ENCODE results near the gene EML4. TPM values are rescaled to one million over a fixed set of nuclear protein-coding genes. Genes with fewer than 3 reads are reported as not detected.

EML4 gene
- total and polyA plus RNA-seq, 2 of the 13 experiments (the other 11 are each of a cell fraction or from before 2014, with no cell fraction given): 243 to 476 TPM

GRCh38 chr2:42127425-42128424 lies 41.4 kb upstream of the EML4 start (continued):
- TF ChIP-seq, protein P1, sequence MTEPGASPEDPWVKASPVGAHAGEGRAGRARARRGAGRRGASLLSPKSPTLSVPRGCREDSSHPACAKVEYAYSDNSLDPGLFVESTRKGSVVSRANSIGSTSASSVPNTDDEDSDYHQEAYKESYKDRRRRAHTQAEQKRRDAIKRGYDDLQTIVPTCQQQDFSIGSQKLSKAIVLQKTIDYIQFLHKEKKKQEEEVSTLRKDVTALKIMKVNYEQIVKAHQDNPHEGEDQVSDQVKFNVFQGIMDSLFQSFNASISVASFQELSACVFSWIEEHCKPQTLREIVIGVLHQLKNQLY (CRISPR knock-in tag; IDR thresholded peaks at IDR 0.05): peak; percentile 80
- TF ChIP-seq TCF7L2 (IDR thresholded peaks at IDR 0.05; ENCODE audit: low read depth, low read length): no peak
- TF ChIP-seq GZF1 (CRISPR knock-in tag; IDR thresholded peaks at IDR 0.05): no peak; the same call in 1 of the 2 replicates
- TF ChIP-seq ZNF44 (CRISPR knock-in tag; IDR thresholded peaks at IDR 0.05): no peak
- no peak for TF ChIP-seq XBP1 (CRISPR knock-in tag; IDR thresholded peaks at IDR 0.05)
- no peak for TF ChIP-seq MAFG (CRISPR knock-in tag; IDR thresholded peaks at IDR 0.05)
- TF ChIP-seq, protein P2, sequence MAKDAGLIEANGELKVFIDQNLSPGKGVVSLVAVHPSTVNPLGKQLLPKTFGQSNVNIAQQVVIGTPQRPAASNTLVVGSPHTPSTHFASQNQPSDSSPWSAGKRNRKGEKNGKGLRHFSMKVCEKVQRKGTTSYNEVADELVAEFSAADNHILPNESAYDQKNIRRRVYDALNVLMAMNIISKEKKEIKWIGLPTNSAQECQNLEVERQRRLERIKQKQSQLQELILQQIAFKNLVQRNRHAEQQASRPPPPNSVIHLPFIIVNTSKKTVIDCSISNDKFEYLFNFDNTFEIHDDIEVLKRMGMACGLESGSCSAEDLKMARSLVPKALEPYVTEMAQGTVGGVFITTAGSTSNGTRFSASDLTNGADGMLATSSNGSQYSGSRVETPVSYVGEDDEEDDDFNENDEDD (CRISPR knock-in tag; IDR thresholded peaks at IDR 0.05; ENCODE audit: borderline replicate concordance): no peak; the same call in 1 of the 2 replicates
- TF ChIP-seq BRCA1 (CRISPR knock-in tag; IDR thresholded peaks at IDR 0.05): no peak
- TF ChIP-seq HNRNPH1 (optimal IDR thresholded peaks at IDR 0.05; ENCODE audit: low read depth, low read length): no peak
- no peak for TF ChIP-seq SMARCE1 (IDR thresholded peaks at IDR 0.05; ENCODE audit: borderline replicate concordance)
- TF ChIP-seq RFX1 (IDR thresholded peaks at IDR 0.05): no peak
- TF ChIP-seq ZNF543 (CRISPR knock-in tag; IDR thresholded peaks at IDR 0.05): no peak
- TF ChIP-seq KMT2B (CRISPR knock-in tag; IDR thresholded peaks at IDR 0.05): peak; percentile 68; the same call in 1 of the 2 replicates
- no peak for TF ChIP-seq MZF1 (CRISPR knock-in tag; IDR thresholded peaks at IDR 0.05; ENCODE audit: borderline replicate concordance)
- peak; percentile 44; the same call in 1 of the 2 replicates for TF ChIP-seq MAX (IDR thresholded peaks at IDR 0.05)
- TF ChIP-seq IRX3 (CRISPR knock-in tag; IDR thresholded peaks at IDR 0.05; ENCODE audit: borderline replicate concordance, low read depth): no peak
- TF ChIP-seq ZNF501 (CRISPR knock-in tag; IDR thresholded peaks at IDR 0.05): no peak; the same call in 1 of the 2 replicates
- peak; percentile 90 for TF ChIP-seq MED8 (CRISPR knock-in tag; IDR thresholded peaks at IDR 0.05; ENCODE audit: insufficient replicate concordance)
- TF ChIP-seq RBFOX2 (IDR thresholded peaks at IDR 0.05; ENCODE audit: low read depth, low read length): peak; percentile 59
- TF ChIP-seq KDM2A (CRISPR knock-in tag; IDR thresholded peaks at IDR 0.05; ENCODE audit: borderline replicate concordance, low read depth): no peak
- TF ChIP-seq GATAD2A (CRISPR knock-in tag; IDR thresholded peaks at IDR 0.05): peak; percentile 94
- no peak for TF ChIP-seq CBX2 (IDR thresholded peaks at IDR 0.05; ENCODE audit: low read depth, low read length)
- no peak for TF ChIP-seq CBX2 (CRISPR knock-in tag; IDR thresholded peaks at IDR 0.05; ENCODE audit: low read depth)
- 0 out of 2 replicates have a peak, but pooled peaks have one; percentile 4 for TF ChIP-seq ZFY (CRISPR knock-in tag; IDR thresholded peaks at IDR 0.05)
- no peak for TF ChIP-seq CREB3 (CRISPR knock-in tag; IDR thresholded peaks at IDR 0.05)
- no peak; the same call in 1 of the 2 replicates for TF ChIP-seq KAT7 (CRISPR knock-in tag; IDR thresholded peaks at IDR 0.05; ENCODE audit: borderline replicate concordance)
- TF ChIP-seq ZFP36 (IDR thresholded peaks at IDR 0.05; ENCODE audit: borderline replicate concordance, low read depth, low read length, partially characterized antibody): no peak

Measured in HepG2 (cell line).